Pericardium fibroblast (primary cell): Measurements from ENCODE around the gene SPAG4. TPM values are rescaled to one million over a fixed set of nuclear protein-coding genes. Genes with fewer than 3 reads are reported as not detected.

Source experiments
- total RNA-seq: library from RNA; depleted of rRNA; stranded (reverse); fragments of >200 nt; gene quantifications from 2 replicates; pipeline ENCODE4 v1.2.3, GENCODE V29; 2015

Gene SPAG4, protein sequence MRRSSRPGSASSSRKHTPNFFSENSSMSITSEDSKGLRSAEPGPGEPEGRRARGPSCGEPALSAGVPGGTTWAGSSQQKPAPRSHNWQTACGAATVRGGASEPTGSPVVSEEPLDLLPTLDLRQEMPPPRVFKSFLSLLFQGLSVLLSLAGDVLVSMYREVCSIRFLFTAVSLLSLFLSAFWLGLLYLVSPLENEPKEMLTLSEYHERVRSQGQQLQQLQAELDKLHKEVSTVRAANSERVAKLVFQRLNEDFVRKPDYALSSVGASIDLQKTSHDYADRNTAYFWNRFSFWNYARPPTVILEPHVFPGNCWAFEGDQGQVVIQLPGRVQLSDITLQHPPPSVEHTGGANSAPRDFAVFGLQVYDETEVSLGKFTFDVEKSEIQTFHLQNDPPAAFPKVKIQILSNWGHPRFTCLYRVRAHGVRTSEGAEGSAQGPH
- 12.4 and 13.5 TPM in 2 replicates for total RNA-seq

DNA sequence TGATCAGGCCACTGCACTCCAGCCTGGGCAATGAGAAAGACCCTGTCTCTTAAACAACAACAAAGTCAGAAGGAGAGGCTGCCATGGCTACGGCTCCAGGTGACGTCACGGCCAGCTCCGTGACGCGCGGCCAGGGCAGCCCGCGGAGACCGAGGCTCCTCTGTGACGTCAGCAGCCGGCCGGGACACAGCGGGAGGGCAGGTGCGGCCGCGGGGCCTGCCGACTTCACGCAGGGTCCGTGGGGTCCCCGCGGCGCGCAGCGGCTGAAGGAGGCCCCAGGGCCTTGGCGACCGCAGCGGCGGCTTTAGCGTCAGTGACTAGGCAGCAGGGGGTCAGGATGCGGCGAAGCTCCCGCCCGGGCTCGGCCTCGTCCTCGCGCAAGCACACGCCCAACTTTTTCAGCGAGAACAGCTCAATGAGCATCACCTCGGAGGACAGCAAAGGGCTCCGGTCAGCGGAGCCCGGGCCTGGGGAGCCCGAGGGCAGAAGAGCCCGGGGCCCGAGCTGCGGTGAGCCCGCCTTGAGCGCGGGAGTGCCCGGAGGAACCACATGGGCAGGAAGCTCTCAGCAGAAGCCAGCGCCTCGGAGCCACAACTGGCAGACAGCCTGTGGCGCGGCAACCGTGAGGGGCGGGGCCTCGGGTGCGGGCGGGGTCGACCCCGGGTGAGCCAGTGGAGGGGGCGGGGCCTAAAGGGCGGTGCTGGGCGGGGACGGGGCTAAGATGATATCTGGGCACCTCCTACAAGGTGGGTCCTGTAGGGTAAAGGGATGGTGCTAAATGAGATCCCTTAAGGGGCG, at the start of gene SPAG4:
Gene SPAG4 (plus strand): TSS at position 163 of the 798 bp plus-strand sequence. CDS start 175 bp downstream, at position 338.

DNA sequence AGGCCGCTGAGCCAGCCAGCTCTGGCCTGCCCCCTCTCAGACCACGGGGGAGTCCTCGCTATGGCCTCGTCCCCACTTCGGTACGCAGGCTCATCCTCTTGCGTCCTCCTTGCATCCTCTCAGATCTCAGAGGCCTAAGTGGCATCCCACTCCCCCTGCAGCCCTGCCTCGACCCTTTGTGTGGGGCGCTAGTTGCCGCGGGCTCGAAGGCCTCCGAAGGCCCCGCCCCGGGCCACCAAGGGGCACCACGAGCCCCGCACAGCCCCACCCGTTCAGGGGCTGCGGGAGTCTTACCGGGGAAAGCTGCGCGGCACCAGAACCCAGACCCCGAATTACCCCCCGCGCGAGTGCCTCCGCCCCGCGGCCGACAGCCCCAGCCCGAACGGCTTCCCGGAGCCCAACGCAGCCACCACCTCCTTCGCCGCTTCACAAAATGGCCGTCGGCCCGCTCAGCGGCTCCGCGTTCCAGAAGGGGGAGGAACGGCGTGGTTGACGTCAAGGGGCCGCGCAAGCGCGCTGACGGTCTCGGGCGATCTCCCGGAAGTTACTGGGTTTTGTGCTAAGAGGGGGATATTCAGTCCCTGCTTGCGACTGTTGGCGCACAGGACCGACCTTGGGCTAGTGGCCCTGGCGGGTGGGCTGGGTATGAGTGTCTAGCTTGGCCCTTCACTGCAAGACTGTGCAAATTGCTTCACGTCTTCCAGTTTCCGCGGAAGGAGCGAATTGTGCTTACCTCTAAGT, 49.0 kb downstream of the SPAG4 start, which contains the start of the genes CPNE1 and RBM12:
Gene CPNE1 (minus strand): TSS at position 435 of the 741 bp plus-strand sequence. CDS start 31,977 bp downstream, outside the sequence.
Gene RBM12 (minus strand): TSS at position 435 of the 741 bp plus-strand sequence. CDS start 9,578 bp downstream, outside the sequence.

Other genes starting within 250 kb of the SPAG4 start
- 17.3 and 21.3 TPM in 2 replicates for gene UQCC1, start 203.9 kb upstream of the SPAG4 start, total RNA-seq
- 12.7 and 16.5 TPM in 2 replicates for gene GDF5, start 177.6 kb upstream of the SPAG4 start, total RNA-seq
- gene CEP250, start 160.2 kb upstream of the SPAG4 start, total RNA-seq: 12.0 and 14.5 TPM in 2 replicates
- gene C20orf173, start 86.2 kb upstream of the SPAG4 start, total RNA-seq: not detected in 2 replicates
- gene ERGIC3, start 73.8 kb upstream of the SPAG4 start, total RNA-seq: 361 and 367 TPM in 2 replicates
- 97.2 and 123 TPM in 2 replicates for gene CPNE1, start 49.1 kb downstream of the SPAG4 start, total RNA-seq
- 21.0 and 21.9 TPM in 2 replicates for gene RBM12, start 49.1 kb downstream of the SPAG4 start, total RNA-seq
- 14.1 and 19.1 TPM in 2 replicates for gene NFS1, start 83.5 kb downstream of the SPAG4 start, total RNA-seq
- 415 and 424 TPM in 2 replicates for gene ROMO1, start 83.6 kb downstream of the SPAG4 start, total RNA-seq
- gene RBM39, start 126.4 kb downstream of the SPAG4 start, total RNA-seq: 145 and 162 TPM in 2 replicates
- gene PHF20, start 156.2 kb downstream of the SPAG4 start, total RNA-seq: 20.3 and 46.7 TPM in 2 replicates